Epithelial cell of proximal tubule (primary cell): ENCODE results near the gene EXOSC10. TPM values are rescaled to one million over a fixed set of nuclear protein-coding genes. Genes with fewer than 3 reads are reported as not detected.

ENCODE experiments used
- DNase-seq: peaks from one replicate; pipeline ENCODE4 v3.0.0-alpha.2; 2011; ENCODE audit warnings: low read depth
- H3K4me3 ChIP-seq: 2 replicates; pipeline ENCODE4 v1.5.1; 2011; ENCODE audit warnings: low read depth, mild to moderate bottlenecking, low read length
- total RNA-seq: library from RNA; depleted of rRNA; stranded (reverse); fragments of >200 nt; gene quantifications from 2 replicates; pipeline ENCODE4 v1.2.3, GENCODE V29; 2015
- TF ChIP-seq, protein P1 (sequence below): conservative IDR thresholded peaks from 2 replicates; pipeline ENCODE4 v1.5.1; 2012; ENCODE audit warnings: low read depth, mild to moderate bottlenecking, low read length

EXOSC10 gene
- total RNA-seq, 1 donor from 2014 or later, result 71.9 TPM

DNA sequence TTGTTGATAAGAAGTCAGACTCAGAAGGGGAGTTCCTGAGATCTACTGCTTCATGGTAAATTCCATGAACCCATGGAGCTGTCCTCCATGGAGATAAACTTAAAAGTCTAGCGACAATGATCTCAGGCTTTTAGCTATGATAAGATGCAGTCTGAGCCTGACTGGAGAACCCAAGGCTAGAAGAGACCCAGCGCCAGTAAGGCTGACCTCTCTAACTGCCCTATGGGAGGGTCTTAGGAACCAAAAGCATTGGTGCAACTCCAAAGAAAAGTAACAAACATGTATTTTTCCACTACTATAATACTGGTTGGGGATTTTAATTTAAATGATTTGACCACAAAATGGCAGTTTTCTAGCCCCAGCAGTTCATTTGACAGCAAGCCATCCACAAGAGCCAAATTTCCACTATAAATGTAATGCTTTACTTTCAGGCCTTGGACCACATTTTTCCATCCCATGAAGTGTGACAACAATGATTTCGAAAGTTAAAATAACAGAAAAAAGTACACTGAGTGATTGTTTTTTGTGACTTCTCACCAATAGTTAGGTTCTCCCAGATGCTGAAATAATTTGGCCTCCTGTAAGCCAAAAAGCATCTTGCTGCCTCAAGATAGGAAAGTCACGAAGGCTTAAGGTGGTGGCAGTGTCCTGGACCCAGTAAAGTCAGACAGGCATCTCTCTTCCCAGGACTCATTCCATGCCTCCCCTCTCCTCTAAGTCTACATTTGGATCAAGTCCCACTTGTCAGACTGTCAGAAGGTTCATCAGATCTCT, 43.1 kb upstream of the EXOSC10 start:
- H3K4me3 ChIP-seq, result no peak overlapping the region
- DNase-seq, result no peak
- TF ChIP-seq, protein P1, sequence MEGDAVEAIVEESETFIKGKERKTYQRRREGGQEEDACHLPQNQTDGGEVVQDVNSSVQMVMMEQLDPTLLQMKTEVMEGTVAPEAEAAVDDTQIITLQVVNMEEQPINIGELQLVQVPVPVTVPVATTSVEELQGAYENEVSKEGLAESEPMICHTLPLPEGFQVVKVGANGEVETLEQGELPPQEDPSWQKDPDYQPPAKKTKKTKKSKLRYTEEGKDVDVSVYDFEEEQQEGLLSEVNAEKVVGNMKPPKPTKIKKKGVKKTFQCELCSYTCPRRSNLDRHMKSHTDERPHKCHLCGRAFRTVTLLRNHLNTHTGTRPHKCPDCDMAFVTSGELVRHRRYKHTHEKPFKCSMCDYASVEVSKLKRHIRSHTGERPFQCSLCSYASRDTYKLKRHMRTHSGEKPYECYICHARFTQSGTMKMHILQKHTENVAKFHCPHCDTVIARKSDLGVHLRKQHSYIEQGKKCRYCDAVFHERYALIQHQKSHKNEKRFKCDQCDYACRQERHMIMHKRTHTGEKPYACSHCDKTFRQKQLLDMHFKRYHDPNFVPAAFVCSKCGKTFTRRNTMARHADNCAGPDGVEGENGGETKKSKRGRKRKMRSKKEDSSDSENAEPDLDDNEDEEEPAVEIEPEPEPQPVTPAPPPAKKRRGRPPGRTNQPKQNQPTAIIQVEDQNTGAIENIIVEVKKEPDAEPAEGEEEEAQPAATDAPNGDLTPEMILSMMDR, result no peak

DNA sequence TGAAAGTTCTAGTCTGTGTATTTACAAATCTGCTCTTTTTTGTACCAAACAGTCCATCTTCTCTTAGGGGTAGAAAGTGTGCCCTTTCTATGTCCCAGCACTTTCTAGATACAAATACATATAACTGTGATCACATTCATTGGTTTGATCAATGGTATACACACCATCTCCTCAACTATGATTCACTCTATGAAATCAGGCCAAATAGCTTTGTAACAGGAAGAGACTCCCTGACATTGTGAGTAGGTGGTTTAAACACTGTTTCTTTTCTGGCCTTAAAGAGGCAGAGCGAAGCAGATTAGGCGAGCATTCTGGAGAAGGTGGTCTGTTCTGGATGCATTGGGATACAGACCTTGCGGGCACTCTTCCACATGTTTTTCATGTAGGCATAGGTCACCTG, 39.3 kb upstream of the EXOSC10 start:
- TF ChIP-seq, protein P1, result no peak
- H3K4me3 ChIP-seq, result no peak overlapping the region
- DNase-seq, result no peak

DNA sequence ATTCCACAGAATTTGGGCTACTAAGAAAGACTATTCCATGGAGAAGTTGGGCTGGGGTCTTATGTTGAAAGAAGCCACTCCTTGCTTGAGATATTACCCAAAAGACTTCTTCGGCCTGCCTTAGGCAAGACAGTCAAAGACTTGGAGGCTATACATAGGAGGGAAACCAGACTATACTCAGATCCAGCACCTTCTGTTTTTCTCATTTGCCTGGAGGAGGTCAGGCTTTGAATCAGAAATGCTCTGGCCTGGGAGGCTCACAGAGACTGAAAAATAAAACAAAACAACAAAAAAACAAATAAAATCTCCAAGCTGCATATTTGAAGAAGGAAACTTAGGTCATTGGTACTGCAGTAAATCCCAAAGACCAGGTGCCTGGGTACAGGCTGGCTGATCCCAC, 38.4 kb upstream of the EXOSC10 start:
- H3K4me3 ChIP-seq, result no peak overlapping the region
- no peak for DNase-seq
- TF ChIP-seq, protein P1, result no peak

DNA sequence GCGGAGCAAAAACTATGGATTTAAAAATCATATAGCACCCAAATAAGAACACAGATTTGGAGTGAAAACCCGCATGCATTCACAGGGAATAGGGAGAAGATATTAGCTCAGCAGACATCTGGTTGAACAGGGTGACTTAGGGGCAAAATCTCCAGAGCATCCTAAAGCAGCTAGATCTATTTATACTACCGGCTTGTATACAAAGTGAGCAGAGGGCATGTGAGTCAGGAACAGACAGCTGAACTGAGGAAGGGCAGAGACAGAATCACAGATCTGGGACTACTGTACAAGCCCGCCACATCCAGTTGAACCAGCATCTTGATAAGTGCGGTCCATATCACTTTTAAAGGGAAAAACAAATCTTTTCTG, 35.2 kb upstream of the EXOSC10 start:
- DNase-seq, result no peak
- H3K4me3 ChIP-seq, result no peak overlapping the region
- TF ChIP-seq, protein P1, result no peak

DNA sequence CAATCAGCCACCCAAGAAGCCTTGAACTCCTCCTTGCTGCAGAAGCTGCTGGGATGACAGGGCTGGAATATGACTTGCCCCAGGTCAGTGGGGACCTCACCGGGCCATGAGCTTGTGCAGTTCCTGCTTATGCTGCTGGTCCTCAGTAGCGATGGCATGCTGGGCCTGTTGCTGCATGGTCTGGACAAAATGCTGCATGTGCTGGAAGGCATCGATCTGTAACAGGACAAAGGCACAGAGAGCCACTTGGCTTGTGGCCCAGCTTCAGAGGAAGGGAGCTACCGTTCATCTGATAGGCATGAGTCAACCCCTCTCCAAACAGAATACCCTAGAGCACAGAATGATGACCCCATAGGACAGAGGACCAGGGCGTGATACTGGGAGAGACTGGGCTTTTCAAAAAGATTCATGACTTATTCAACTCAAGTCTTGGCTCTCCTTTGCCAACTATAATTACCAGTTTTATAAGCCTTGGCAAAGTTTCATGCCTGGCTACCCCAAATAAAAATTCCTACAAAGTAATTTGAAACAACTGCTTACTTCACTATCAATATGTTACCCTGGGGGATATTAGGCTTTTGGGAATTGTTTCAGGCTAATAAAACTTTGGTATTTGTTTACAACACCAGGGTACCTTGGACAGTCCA, 34.7 kb upstream of the EXOSC10 start:
- DNase-seq, result no peak
- no peak overlapping the region for H3K4me3 ChIP-seq
- TF ChIP-seq, protein P1, result no peak

DNA sequence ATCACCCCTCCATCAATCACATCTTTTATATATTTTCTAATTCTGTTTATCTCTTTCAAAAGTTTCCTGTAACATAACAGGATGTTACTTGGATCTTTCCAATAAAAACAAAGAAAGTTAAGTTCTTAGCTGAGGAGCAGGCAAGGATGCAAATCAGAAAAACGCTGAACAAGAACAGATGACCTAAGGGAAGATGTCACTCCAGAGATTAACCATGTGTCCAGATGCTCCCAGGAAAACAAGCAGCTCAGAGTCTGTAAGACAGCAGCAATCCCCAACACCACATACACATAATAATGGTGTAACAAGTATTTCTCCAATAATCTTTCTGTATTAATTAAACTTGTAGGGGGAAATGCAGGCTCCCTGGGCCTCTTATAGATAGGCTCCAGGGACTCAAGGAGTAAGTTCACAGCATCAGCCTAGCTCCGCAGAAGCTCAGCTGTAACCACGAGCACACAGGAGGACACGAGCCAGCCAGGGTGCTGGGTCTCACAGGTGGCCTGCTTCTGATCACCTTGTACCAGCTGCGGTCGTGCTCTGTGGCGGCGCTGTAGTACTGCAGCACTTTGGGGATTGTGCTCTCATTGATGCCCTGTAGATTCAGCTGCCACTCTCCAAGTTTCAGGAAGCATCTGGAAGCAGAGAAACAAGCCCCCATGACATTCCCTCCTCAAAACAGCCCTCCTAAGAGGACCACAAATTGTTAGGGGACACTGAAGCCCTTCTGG, 33.1 kb upstream of the EXOSC10 start:
- H3K4me3 ChIP-seq, result no peak overlapping the region
- DNase-seq, result no peak
- TF ChIP-seq, protein P1, result no peak
